A549 (cell line): ENCODE measurements around the gene SLN.

ENCODE experiments used
- CHD2 ChIP-seq: fragments of 150-350 bp; IDR thresholded peaks from 2 replicates; pipeline ENCODE4 v1.6.1; 2014; ENCODE audit warnings: low read length; ENCODE audit not compliant: partially characterized antibody
- CTCF ChIP-seq: fragments of >200 bp; sonication (Bioruptor Twin); formaldehyde crosslinking; IDR thresholded peaks from 3 replicates; pipeline ENCODE4 v1.5.1; 2016
- POLR2A ChIP-seq: IDR thresholded peaks from 2 replicates; pipeline ENCODE4 v1.6.1; 2012; ENCODE audit warnings: mild to moderate bottlenecking, low read length

GRCh38 chr11:107683807-107684206 is 28.0 kb downstream of the SLN start:
- no peak for TF ChIP-seq CHD2
- no peak for TF ChIP-seq CTCF
- TF ChIP-seq POLR2A, result no peak
